ENCODE data around the gene USP34.

The USP34 gene

GRCh38 chr2:61414674-61415073, 56.2 kb downstream of the USP34 start:
- TF ChIP-seq CTCF (IDR thresholded peaks at IDR 0.05), result no peak

DNA sequence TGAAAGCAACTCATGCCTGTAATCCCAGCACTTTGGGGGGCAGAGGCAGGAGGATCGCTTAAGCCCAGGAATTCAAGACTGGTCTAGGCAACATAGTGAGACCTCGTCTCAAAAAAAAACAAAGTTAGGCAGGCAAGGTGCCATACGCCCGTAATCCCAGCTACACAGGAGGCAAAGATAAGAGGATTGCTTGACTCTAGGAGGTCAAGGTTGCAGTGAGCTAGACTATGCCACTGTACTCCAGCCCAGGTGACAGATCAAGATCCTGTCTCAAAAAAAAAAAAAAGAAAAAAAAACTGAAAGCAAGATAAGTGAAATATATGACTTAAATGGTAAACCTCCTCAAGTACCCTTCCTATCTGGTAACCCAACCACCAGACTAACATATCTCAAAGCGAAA, 59.8 kb downstream of the USP34 start:
- TF ChIP-seq CTCF (IDR thresholded peaks at IDR 0.05), result no peak

DNA sequence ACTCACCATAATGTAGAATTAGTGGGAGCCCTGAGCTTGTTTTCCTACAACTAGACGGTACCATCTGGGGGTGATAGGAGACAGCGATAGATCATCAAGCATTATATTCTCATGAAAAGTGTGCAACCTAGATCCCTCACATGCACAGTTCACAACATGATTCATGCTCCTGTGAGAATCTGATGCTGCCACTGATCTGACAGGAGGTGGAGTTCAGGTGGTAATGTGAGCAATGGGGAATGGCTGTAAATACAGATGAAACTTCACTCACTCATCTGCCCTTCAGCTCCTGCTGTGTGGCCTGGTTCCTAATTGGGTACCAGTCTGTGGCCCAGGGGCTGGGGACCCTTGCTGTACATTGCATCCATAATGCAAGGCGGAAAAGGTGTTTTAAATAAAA, 60.7 kb downstream of the USP34 start:
- no peak for TF ChIP-seq CTCF (IDR thresholded peaks at IDR 0.05)

- TF ChIP-seq CTCF (IDR thresholded peaks at IDR 0.05), result no peak
Measured at GRCh38 chr2:61405813-61406212, 65.1 kb downstream of the USP34 start.

DNA sequence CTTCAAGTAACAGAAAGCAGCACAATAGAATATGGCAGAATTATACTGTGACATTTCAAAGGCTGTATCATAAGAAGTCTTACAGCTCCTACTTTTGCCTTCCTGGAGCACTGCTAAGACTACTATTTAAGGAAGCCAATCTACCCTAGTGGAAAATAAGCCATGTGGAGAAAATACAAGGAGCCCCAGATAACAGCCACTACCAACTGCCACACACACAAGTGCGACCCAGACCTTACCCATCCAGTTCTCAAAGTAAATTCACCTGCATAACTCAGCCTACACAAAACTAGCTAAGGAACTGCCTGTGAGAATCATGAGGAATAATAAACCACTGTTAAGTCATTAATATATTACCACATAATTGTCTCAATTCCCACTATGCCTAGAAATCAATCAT, 66.4 kb downstream of the USP34 start:
- no peak for TF ChIP-seq CTCF (IDR thresholded peaks at IDR 0.05)

DNA sequence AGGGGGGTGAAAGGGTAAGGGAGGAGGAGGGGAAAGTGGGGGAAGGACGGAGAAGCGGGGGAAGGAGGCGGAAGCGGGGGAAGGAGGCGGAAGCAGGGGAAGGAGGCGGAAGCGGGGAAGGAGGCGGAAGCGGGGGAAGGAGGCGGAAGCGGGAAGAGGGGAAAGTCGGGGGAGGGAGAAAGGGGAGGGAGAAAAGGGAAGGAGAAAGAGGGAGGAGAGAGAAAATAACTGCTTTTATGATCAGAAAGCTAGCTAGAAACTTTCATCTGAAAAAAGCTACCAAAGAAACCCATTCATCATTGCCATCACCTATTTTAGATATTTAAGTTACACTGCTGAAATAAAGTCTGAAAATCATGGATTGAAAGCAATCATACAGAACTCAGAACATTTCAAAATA, 72.5 kb downstream of the USP34 start:
- no peak for TF ChIP-seq CTCF (IDR thresholded peaks at IDR 0.05)

- no peak for TF ChIP-seq CTCF (IDR thresholded peaks at IDR 0.05)
Measured at GRCh38 chr2:61396005-61396404, 74.9 kb downstream of the USP34 start.

DNA sequence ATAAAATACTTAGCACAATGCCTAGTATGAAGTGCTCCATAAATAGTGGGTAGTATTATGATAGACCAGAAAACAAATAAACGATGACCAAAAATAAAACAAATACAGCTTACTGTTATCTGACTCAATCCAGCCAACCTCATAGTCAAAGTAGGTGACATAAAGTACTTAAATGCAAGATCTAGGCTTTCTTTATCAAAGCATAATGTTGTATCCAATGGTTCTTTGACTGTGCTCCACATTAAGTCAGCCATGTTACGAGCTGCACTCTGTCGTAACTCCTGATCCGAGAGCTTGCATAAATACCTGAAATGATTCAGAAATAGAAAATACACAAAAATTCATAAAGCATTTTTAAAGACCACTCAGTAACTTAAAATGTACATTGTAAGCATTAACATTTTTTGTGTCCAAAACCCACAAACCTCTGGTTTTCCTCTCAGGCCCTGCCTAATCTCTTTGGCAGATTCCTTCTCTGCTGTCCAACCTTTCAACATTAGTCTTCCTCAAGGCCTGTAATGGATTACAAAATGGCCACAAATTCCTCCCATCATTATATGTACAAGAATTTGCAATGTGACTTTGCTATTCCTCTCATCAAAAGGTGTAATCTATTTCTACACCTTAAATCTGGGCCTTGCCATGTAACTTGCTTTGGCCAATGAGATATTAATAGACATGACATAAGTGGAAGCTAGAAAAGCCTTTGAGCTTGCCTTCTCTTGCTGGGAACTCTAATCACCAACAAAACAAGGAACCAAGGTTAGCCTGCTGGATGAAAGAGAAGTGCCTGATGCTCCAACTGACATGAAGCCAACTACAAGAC, 90.6 kb downstream of the USP34 start:
- TF ChIP-seq CTCF (IDR thresholded peaks at IDR 0.05), result no peak

Measured in LNCAP (cell line).